GM12878 (cell line): ENCODE results near the gene ABCA3. TPM values are rescaled to one million over a fixed set of nuclear protein-coding genes. Genes with fewer than 3 reads are reported as not detected.

Experiments
- ATAC-seq: fragments of 200-7000 bp; cut with Tn5 transposase; 3 replicates; pipeline ENCODE4 v1.9.1; 2020; ENCODE audit warnings: mild to moderate bottlenecking, moderate library complexity
- BruUV-seq: library from RNA; stranded (reverse); fragments of 400-500 nt; replicated peaks from 2 replicates; lab custom pipeline; 2021; lab: Mats Ljungman, UMichigan
- CTCF ChIA-PET: fragments of 300-600 bp; sonication (Branson Sonifier 250); formaldehyde crosslinking; extraction: SDS; loops from one replicate; lab custom pipeline; 2021; ENCODE audit warnings: inconsistent platforms; lab: Yijun Ruan, JAX
- POLR2A ChIA-PET: fragments of 350-600 bp; formaldehyde crosslinking; extraction: SDS; loops from one replicate; lab custom pipeline; 2021; ENCODE audit warnings: inconsistent platforms; lab: Charles Lee
- RAD21 ChIA-PET: fragments of 300-600 bp; sonication (Branson Sonifier 250); formaldehyde crosslinking; loops from one replicate; lab custom pipeline; 2023; ENCODE audit warnings: antibody characterized with exemption; ENCODE audit not compliant: unreplicated experiment; lab: Charles Lee
- SMC1A ChIA-PET: fragments of 300-600 bp; sonication (Branson Sonifier 250); formaldehyde crosslinking; loops from one replicate; lab custom pipeline; 2023; ENCODE audit not compliant: unreplicated experiment, uncharacterized antibody; lab: Charles Lee
- DNase-seq: peaks from one replicate; pipeline ENCODE4 v3.0.0-alpha.2; 2011; ENCODE audit warnings: low read depth, low spot score
- FAIRE-seq: peaks from 3 replicates; lab custom pipeline; 2011; peaks lifted over from hg19 to GRCh38; lab: Jason Lieb, UNC
- H2AFZ ChIP-seq: 2 replicates; pipeline ENCODE4 v1.6.0; 2011; ENCODE audit warnings: low read depth, low read length, control low read depth; ENCODE audit not compliant: control insufficient read depth
- H3K27ac ChIP-seq: 2 replicates; pipeline ENCODE4 v1.5.1; 2011; ENCODE audit warnings: control low read depth; ENCODE audit not compliant: control insufficient read depth, insufficient read depth
- H3K27me3 ChIP-seq, 2 experiments: replicated peaks in 1 of 2; 2 replicates each; pipeline versions ENCODE4 v1.6.0 to v1.6.1; 2011; ENCODE audit warnings: low read length in 1 of 2; ENCODE audit not compliant: control insufficient read depth in 2 of 2, insufficient read depth in 2 of 2
- H3K36me3 ChIP-seq, 2 experiments: 2 replicates each; pipeline ENCODE4 v1.5.1; 2011; ENCODE audit warnings: low read length in 1 of 2; ENCODE audit not compliant: control insufficient read depth in 2 of 2, insufficient read depth in 2 of 2
- H3K4me1 ChIP-seq: 2 replicates; pipeline ENCODE4 v1.6.1; 2011; ENCODE audit warnings: mild to moderate bottlenecking, low read length, moderate library complexity, mixed read lengths; ENCODE audit not compliant: control insufficient read depth, insufficient read depth
- H3K4me2 ChIP-seq: 2 replicates; pipeline ENCODE4 v1.6.0; 2011; ENCODE audit warnings: control low read depth; ENCODE audit not compliant: control insufficient read depth, insufficient read depth
- H3K4me3 ChIP-seq: fragments of 200-600 bp; sonication (generic); 2 replicates; pipeline ENCODE4 v1.5.1; 2016
- H3K79me2 ChIP-seq: 2 replicates; pipeline ENCODE4 v1.6.0; 2011; ENCODE audit warnings: low read length; ENCODE audit not compliant: control insufficient read depth, insufficient read depth
- H3K9ac ChIP-seq: 2 replicates; pipeline ENCODE4 v1.8.0; 2011; ENCODE audit warnings: low read length, control low read depth, mixed read lengths; ENCODE audit not compliant: control insufficient read depth, insufficient read depth
- H3K9me3 ChIP-seq: replicated peaks from 3 replicates; pipeline ENCODE4 v1.5.1; 2011; ENCODE audit warnings: mild to moderate bottlenecking, low read length; ENCODE audit not compliant: control insufficient read depth, insufficient read depth
- H4K20me1 ChIP-seq: 2 replicates; pipeline ENCODE4 v1.6.0; 2011; ENCODE audit not compliant: control insufficient read depth, insufficient read depth
- ATF2 ChIP-seq: IDR thresholded peaks from 2 replicates; pipeline ENCODE4 v1.6.1; 2012; ENCODE audit warnings: low read length, inconsistent platforms
- ATF3 ChIP-seq: IDR thresholded peaks from 2 replicates; pipeline ENCODE4 v1.6.1; 2011; ENCODE audit warnings: low read depth, mild to moderate bottlenecking, low read length, moderate library complexity, borderline replicate concordance; ENCODE audit errors: extremely low read depth
- BMI1 ChIP-seq: fragments of 450-650 bp; IDR thresholded peaks from 2 replicates; pipeline ENCODE4 v1.6.1; 2016; ENCODE audit warnings: mild to moderate bottlenecking, moderate library complexity, borderline replicate concordance
- FOXM1 ChIP-seq: IDR thresholded peaks from 2 replicates; pipeline ENCODE4 v1.6.1; 2012; ENCODE audit warnings: low read depth, mild to moderate bottlenecking, inconsistent platforms, low read length, moderate library complexity
- RB1 ChIP-seq: fragments of 450-650 bp; formaldehyde crosslinking; IDR thresholded peaks from 2 replicates; pipeline ENCODE4 v1.6.1; 2017; ENCODE audit warnings: mild to moderate bottlenecking, borderline replicate concordance
- SMAD5 ChIP-seq: IDR thresholded peaks from 2 replicates; pipeline ENCODE4 v1.6.1; 2016; ENCODE audit warnings: antibody characterized with exemption, low read depth
- STAT1 ChIP-seq: fragments of 450-650 bp; conservative IDR thresholded peaks from 2 replicates; pipeline ENCODE4 v1.6.1; 2014; ENCODE audit warnings: antibody characterized with exemption, mild to moderate bottlenecking
- TBL1XR1 ChIP-seq: IDR thresholded peaks from 2 replicates; pipeline ENCODE4 v1.6.1; 2012; ENCODE audit warnings: low read depth, low read length, improper control_type of control experiment
- WGBS: methylation state at CpG from one replicate; pipeline ENCODE4 v1.1.6; 2016; ENCODE audit warnings: low lambda C conversion rate; ENCODE audit not compliant: insufficient replicate concordance, insufficient coverage; ENCODE audit errors: missing lambda C conversion rate; 5-methylcytosine and 5-hydroxymethylcytosine counted together
- in situ Hi-C: fragments of 300-500 bp; cut with MboI; formaldehyde crosslinking; loops from 9 replicates; pipeline ENCODE4 v1.14.3; 2018; ENCODE audit warnings: mixed read lengths
- intact Hi-C: fragments of 100-400 bp; cut with micrococcal nuclease; formaldehyde crosslinking; loops from one replicate; pipeline ENCODE4 v1.14.2; 2022; ENCODE audit not compliant: unreplicated experiment
- polyA plus RNA-seq, 11 experiments: library from polyadenylated mRNA; depleted of rRNA in 4 of 11; unstranded in 6 of 11; stranded (reverse) in 5 of 11; fragments of >200 nt; fragmentation: Nextera tagmentation in 4 of 11; fragmentation: Illumina TruSeq in 1 of 11; extraction: Ambion mirVana in 4 of 11; extraction: Trizol in 1 of 11; gene quantifications; 1 replicate in 1 of 11; 2 replicates in 10 of 11; pipeline versions ENCODE4 v1.2.1 to v1.2.3, GENCODE V29; 2011 to 2016; ENCODE audit warnings: inconsistent platforms in 2 of 11, missing spikeins in 2 of 11, low read depth in 1 of 11
- total RNA-seq, 4 experiments: library from RNA; depleted of rRNA in 3 of 4; stranded (reverse); fragments of >200 nt in 3 of 4; fragmentation: Illumina TruSeq in 1 of 4; extraction: Trizol in 1 of 4; gene quantifications; 2 replicates each; pipeline versions ENCODE4 v1.2.1 to v1.2.3, GENCODE V29; 2013 to 2021
- TF ChIP-seq, protein P1 (sequence below): fragments of 450-650 bp; IDR thresholded peaks from 2 replicates; pipeline ENCODE4 v1.6.1; 2017; ENCODE audit warnings: borderline replicate concordance

The ABCA3 gene
- total and polyA plus RNA-seq, 10 of the 15 experiments (the other 5 are each of a cell fraction or from before 2014, with no cell fraction given), result 0.71 to 17.6 (median 6.7) TPM

GRCh38 chr16:2280461-2280860 is 60.1 kb downstream of the ABCA3 start:
- intact Hi-C loops (no loop called here), in situ Hi-C loops (no loop called here)
- no peaks in the 10 kb centered on the region for H3K27me3 ChIP-seq
- no peak overlapping the region for H3K27ac ChIP-seq
- no peaks in the 10 kb centered on the region for H3K79me2 ChIP-seq
- no peaks in the 10 kb centered on the region for H4K20me1 ChIP-seq
- H3K9ac ChIP-seq, result no peak overlapping the region
- no peaks in the 10 kb centered on the region for H3K4me1 ChIP-seq
- POLR2A ChIA-PET, result interaction anchor here (1.1 kb wide), 1 partner anchor 10 kb away, joined by 3 read pairs; no protein-coding TSS in a partner anchor
- 79% methylated on average over 8 of the region's 8 CpGs for WGBS
- no peaks in the 10 kb centered on the region for H3K9me3 ChIP-seq
- RAD21 ChIA-PET, result no interaction called here
- TF ChIP-seq ATF3 (no peak), TBL1XR1 (no peak), BMI1 (no peak), ATF2 (no peak), RB1 (no peak), SMAD5 (no peak), STAT1 (no peak), FOXM1 (no peak)
- TF ChIP-seq, protein P1, sequence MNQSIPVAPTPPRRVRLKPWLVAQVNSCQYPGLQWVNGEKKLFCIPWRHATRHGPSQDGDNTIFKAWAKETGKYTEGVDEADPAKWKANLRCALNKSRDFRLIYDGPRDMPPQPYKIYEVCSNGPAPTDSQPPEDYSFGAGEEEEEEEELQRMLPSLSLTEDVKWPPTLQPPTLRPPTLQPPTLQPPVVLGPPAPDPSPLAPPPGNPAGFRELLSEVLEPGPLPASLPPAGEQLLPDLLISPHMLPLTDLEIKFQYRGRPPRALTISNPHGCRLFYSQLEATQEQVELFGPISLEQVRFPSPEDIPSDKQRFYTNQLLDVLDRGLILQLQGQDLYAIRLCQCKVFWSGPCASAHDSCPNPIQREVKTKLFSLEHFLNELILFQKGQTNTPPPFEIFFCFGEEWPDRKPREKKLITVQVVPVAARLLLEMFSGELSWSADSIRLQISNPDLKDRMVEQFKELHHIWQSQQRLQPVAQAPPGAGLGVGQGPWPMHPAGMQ, result no peak
- CTCF ChIA-PET, result interaction anchor here (0.6 kb wide), 1 partner anchor 89 kb away, joined by 3 read pairs; no protein-coding TSS in a partner anchor
- H2AFZ ChIP-seq, result no peak overlapping the region
- SMC1A ChIA-PET, result no interaction called here
- DNase-seq, result no peak
- H3K4me2 ChIP-seq, result no peak overlapping the region
- no TSS peak for BruUV-seq
- no peak overlapping the region for H3K4me3 ChIP-seq
- ATAC-seq, result no peak
- no peak for FAIRE-seq
- no peaks in the 10 kb centered on the region for H3K36me3 ChIP-seq
